ENCODE results near the gene MCEMP1. TPM values are rescaled to one million over a fixed set of nuclear protein-coding genes. Genes with fewer than 3 reads are reported as not detected.

The MCEMP1 gene
- total and polyA plus RNA-seq, 4 experiments from 2014 or later, result not detected

Other genes starting within 250 kb of the MCEMP1 start
- gene PEX11G, start 188.1 kb upstream of the MCEMP1 start, total RNA-seq, result under 1 TPM; 0.64 to 0.73 TPM
- gene PEX11G, start 188.1 kb upstream of the MCEMP1 start, polyA plus RNA-seq, result 1 to 10 TPM in 1 of 2 donors, under 1 TPM in 1; 0.64 to 1.7 TPM
- 1 to 10 TPM; 8.4 to 8.7 TPM for gene ZNF358, start 161.0 kb upstream of the MCEMP1 start, total RNA-seq
- 1 to 10 TPM in 1 of 2 donors, not detected in 1; 1.6 TPM for gene ZNF358, start 161.0 kb upstream of the MCEMP1 start, polyA plus RNA-seq
- 10 to 100 TPM; 14.1 to 14.9 TPM for gene MCOLN1, start 154.5 kb upstream of the MCEMP1 start, total RNA-seq
- gene MCOLN1, start 154.5 kb upstream of the MCEMP1 start, polyA plus RNA-seq, result 1 to 10 TPM; 8.0 to 9.1 TPM
- 100 to 1,000 TPM; 168 to 169 TPM for gene PNPLA6, start 141.4 kb upstream of the MCEMP1 start, total RNA-seq
- gene PNPLA6, start 141.4 kb upstream of the MCEMP1 start, polyA plus RNA-seq, result 10 to 100 TPM in 1 of 2 donors, 1 to 10 TPM in 1; 4.7 to 14.1 TPM
- gene CAMSAP3, start 81.2 kb upstream of the MCEMP1 start, total RNA-seq, result under 1 TPM; 0.15 to 0.19 TPM
- under 1 TPM in 1 of 2 donors, not detected in 1; 0.07 TPM for gene CAMSAP3, start 81.2 kb upstream of the MCEMP1 start, polyA plus RNA-seq
- 10 to 100 TPM; 75.6 to 77.2 TPM for gene XAB2, start 47.5 kb upstream of the MCEMP1 start, total RNA-seq
- gene XAB2, start 47.5 kb upstream of the MCEMP1 start, polyA plus RNA-seq, result 1 to 10 TPM; 5.4 to 9.6 TPM
- 100 to 1,000 TPM; 120 to 144 TPM for gene PET100, start 47.3 kb upstream of the MCEMP1 start, total RNA-seq
- gene PET100, start 47.3 kb upstream of the MCEMP1 start, polyA plus RNA-seq, result 100 to 1,000 TPM; 127 to 279 TPM
- 1 to 10 TPM; 5.7 to 6.4 TPM for gene PCP2, start 43.4 kb upstream of the MCEMP1 start, total RNA-seq
- 1 to 10 TPM in 1 of 2 donors, under 1 TPM in 1; 0.96 to 1.2 TPM for gene PCP2, start 43.4 kb upstream of the MCEMP1 start, polyA plus RNA-seq
- 100 to 1,000 TPM; 219 to 220 TPM for gene STXBP2, start 40.0 kb upstream of the MCEMP1 start, total RNA-seq
- gene STXBP2, start 40.0 kb upstream of the MCEMP1 start, polyA plus RNA-seq, result 10 to 100 TPM; 73.1 to 88.8 TPM
- not detected for gene RETN, start 8.0 kb upstream of the MCEMP1 start, total RNA-seq
- under 1 TPM; 0.48 to 0.94 TPM for gene RETN, start 8.0 kb upstream of the MCEMP1 start, polyA plus RNA-seq
- 10 to 100 TPM; 60.7 to 62.1 TPM for gene TRAPPC5, start 3.7 kb downstream of the MCEMP1 start, total RNA-seq
- 100 to 1,000 TPM; 144 to 153 TPM for gene TRAPPC5, start 3.7 kb downstream of the MCEMP1 start, polyA plus RNA-seq
- not detected for gene FCER2, start 25.0 kb downstream of the MCEMP1 start, total RNA-seq
- gene FCER2, start 25.0 kb downstream of the MCEMP1 start, polyA plus RNA-seq, result under 1 TPM in 1 of 2 donors, not detected in 1; 0.93 TPM
- not detected for gene CLEC4G, start 55.0 kb downstream of the MCEMP1 start, total RNA-seq
- not detected for gene CLEC4G, start 55.0 kb downstream of the MCEMP1 start, polyA plus RNA-seq
- under 1 TPM; 0.17 to 0.28 TPM for gene CD209, start 70.4 kb downstream of the MCEMP1 start, total RNA-seq
- gene CD209, start 70.4 kb downstream of the MCEMP1 start, polyA plus RNA-seq, result not detected
- not detected for gene CLEC4M, start 86.2 kb downstream of the MCEMP1 start, total RNA-seq
- gene CLEC4M, start 86.2 kb downstream of the MCEMP1 start, polyA plus RNA-seq, result not detected
- gene EVI5L, start 153.1 kb downstream of the MCEMP1 start, total RNA-seq, result 10 to 100 TPM; 11.9 to 14.1 TPM
- gene EVI5L, start 153.1 kb downstream of the MCEMP1 start, polyA plus RNA-seq, result 1 to 10 TPM; 1.1 to 2.8 TPM
- gene PRR36, start 197.3 kb downstream of the MCEMP1 start, total RNA-seq, result under 1 TPM; 0.29 to 0.36 TPM
- under 1 TPM in 1 of 2 donors, not detected in 1; 0.06 TPM for gene PRR36, start 197.3 kb downstream of the MCEMP1 start, polyA plus RNA-seq
- not detected for gene LRRC8E, start 211.4 kb downstream of the MCEMP1 start, total RNA-seq
- gene LRRC8E, start 211.4 kb downstream of the MCEMP1 start, polyA plus RNA-seq, result not detected
- gene MAP2K7, start 226.8 kb downstream of the MCEMP1 start, total RNA-seq, result 10 to 100 TPM; 59.7 to 62.5 TPM
- gene MAP2K7, start 226.8 kb downstream of the MCEMP1 start, polyA plus RNA-seq, result 1 to 10 TPM in 1 of 2 donors, under 1 TPM in 1; 0.57 to 2.5 TPM
- gene TGFBR3L, start 237.7 kb downstream of the MCEMP1 start, total RNA-seq, result under 1 TPM; 0.93 to 1.00 TPM
- gene TGFBR3L, start 237.7 kb downstream of the MCEMP1 start, polyA plus RNA-seq, result not detected
- gene SNAPC2, start 243.2 kb downstream of the MCEMP1 start, total RNA-seq, result 10 to 100 TPM; 16.3 to 18.9 TPM
- 10 to 100 TPM in 1 of 2 donors, 1 to 10 TPM in 1; 9.0 to 22.1 TPM for gene SNAPC2, start 243.2 kb downstream of the MCEMP1 start, polyA plus RNA-seq
- not detected for gene CTXN1, start 249.0 kb downstream of the MCEMP1 start, total RNA-seq
- not detected for gene CTXN1, start 249.0 kb downstream of the MCEMP1 start, polyA plus RNA-seq

Measured in CD4-positive, alpha-beta memory T cell (primary cell).